Trophoblast cell (in vitro differentiated cells and primary cell): ENCODE measurements around the gene RIMS1.

Source experiments
- DNase-seq, 2 donors: peaks; one replicate each; pipeline ENCODE4 v3.0.0-alpha.2; 2016
- H2AFZ ChIP-seq: 2 replicates; pipeline ENCODE4 v1.6.1; 2013; ENCODE audit warnings: low read length, moderate library complexity, mild to moderate bottlenecking; ENCODE audit not compliant: insufficient read depth, poor library complexity
- H2AK5ac ChIP-seq: 2 replicates; pipeline ENCODE4 v1.6.1; 2013; ENCODE audit warnings: mild to moderate bottlenecking, low read length
- H2BK120ac ChIP-seq: 2 replicates; pipeline ENCODE4 v1.6.1; 2013; ENCODE audit warnings: low read length, mild to moderate bottlenecking, moderate library complexity; ENCODE audit not compliant: insufficient read depth, poor library complexity
- H2BK12ac ChIP-seq: 2 replicates; pipeline ENCODE4 v1.6.1; 2013; ENCODE audit warnings: mild to moderate bottlenecking, low read length, moderate library complexity
- H2BK5ac ChIP-seq: 2 replicates; pipeline ENCODE4 v1.6.1; 2013; ENCODE audit warnings: low read length, low read depth, moderate library complexity, mild to moderate bottlenecking; ENCODE audit not compliant: poor library complexity
- H3K14ac ChIP-seq: 2 replicates; pipeline ENCODE4 v1.6.1; 2013; ENCODE audit warnings: mild to moderate bottlenecking, low read length
- H3K18ac ChIP-seq: 2 replicates; pipeline ENCODE4 v1.6.1; 2013; ENCODE audit warnings: mild to moderate bottlenecking, low read length
- H3K23ac ChIP-seq: 2 replicates; pipeline ENCODE4 v1.6.1; 2013; ENCODE audit warnings: low read length
- H3K27ac ChIP-seq: 2 replicates; pipeline ENCODE4 v1.5.1; 2013; ENCODE audit warnings: low read depth, mild to moderate bottlenecking, inconsistent platforms, low read length, moderate library complexity
- H3K27me3 ChIP-seq: 2 replicates; pipeline ENCODE4 v1.6.1; 2013; ENCODE audit warnings: inconsistent platforms, mild to moderate bottlenecking, low read length, moderate library complexity; ENCODE audit not compliant: insufficient read depth
- H3K36me3 ChIP-seq, 2 experiments: 1 replicate in 1 of 2; 2 replicates in 1 of 2; pipeline ENCODE4 v1.6.1; 2013; ENCODE audit warnings: low read length in 2 of 2, mild to moderate bottlenecking in 2 of 2, moderate library complexity in 1 of 2; ENCODE audit not compliant: insufficient read depth in 2 of 2, control insufficient read depth in 1 of 2
- H3K4ac ChIP-seq: 2 replicates; pipeline ENCODE4 v1.6.1; 2013; ENCODE audit warnings: low read depth, mild to moderate bottlenecking, low read length, moderate library complexity
- H3K4me1 ChIP-seq, 2 experiments: 1 replicate in 1 of 2; 2 replicates in 1 of 2; pipeline ENCODE4 v1.6.1; 2013; ENCODE audit warnings: low read length in 2 of 2, mild to moderate bottlenecking in 2 of 2, moderate library complexity in 1 of 2; ENCODE audit not compliant: insufficient read depth in 2 of 2, control insufficient read depth in 1 of 2
- H3K4me2 ChIP-seq: 2 replicates; pipeline ENCODE4 v1.6.1; 2013; ENCODE audit warnings: inconsistent platforms, mild to moderate bottlenecking, low read length, moderate library complexity
- H3K4me3 ChIP-seq: 2 replicates; pipeline ENCODE4 v1.5.1; 2013; ENCODE audit warnings: mild to moderate bottlenecking, low read depth, low read length, inconsistent platforms
- H3K79me1 ChIP-seq: one replicate; pipeline ENCODE4 v1.6.1; 2013; ENCODE audit warnings: low read length
- H3K79me2 ChIP-seq: 2 replicates; pipeline ENCODE4 v1.6.1; 2013; ENCODE audit warnings: low read length, mild to moderate bottlenecking; ENCODE audit not compliant: control insufficient read depth, insufficient read depth, poor library complexity
- H3K9ac ChIP-seq: 2 replicates; pipeline ENCODE4 v1.6.1; 2013; ENCODE audit warnings: mild to moderate bottlenecking, low read length
- H3K9me3 ChIP-seq: 2 replicates; pipeline ENCODE4 v1.6.1; 2013; ENCODE audit warnings: low read depth, mild to moderate bottlenecking, control low read depth, inconsistent platforms, low read length; ENCODE audit not compliant: insufficient read depth
- H4K12ac ChIP-seq: 2 replicates; pipeline ENCODE4 v1.6.1; 2013; ENCODE audit warnings: low read depth, mild to moderate bottlenecking, low read length, moderate library complexity
- H4K8ac ChIP-seq: 2 replicates; pipeline ENCODE4 v1.6.1; 2013; ENCODE audit warnings: low read depth, mild to moderate bottlenecking, low read length, moderate library complexity
- H4K91ac ChIP-seq: one replicate; pipeline ENCODE4 v1.6.1; 2013; ENCODE audit warnings: low read depth, mild to moderate bottlenecking, low read length, moderate library complexity
- WGBS: extraction: QIAGEN DNeasy Blood & Tissue Kit; methylation state at CpG from one replicate; pipeline ENCODE4 v1.1.7; 2013; ENCODE audit warnings: missing lambda C conversion rate; ENCODE audit not compliant: insufficient read length, insufficient coverage; ENCODE audit errors: extremely low coverage; 5-methylcytosine and 5-hydroxymethylcytosine counted together

RIMS1 gene

GRCh38 chr6:72084992-72085569, 198.7 kb downstream of the RIMS1 start:
- peak in 1 of 2 donors; percentile 68 for DNase-seq
- Histone ChIP-seq H3K14ac (no peak overlapping the region), H3K4me2 (no peak overlapping the region), H4K8ac (no peak overlapping the region), H4K91ac (no peak overlapping the region), H2BK12ac (no peak overlapping the region), H3K27me3 (no peaks in the 10 kb centered on the region), H2BK5ac (no peak overlapping the region), H2BK120ac (no peak overlapping the region), H4K12ac (no peak overlapping the region), H3K9me3 (no peaks in the 10 kb centered on the region), H3K23ac (no peak overlapping the region), H2AFZ (no peak overlapping the region), H3K4ac (no peak overlapping the region), H3K4me1 (no peaks in the 10 kb centered on the region), H3K9ac (no peak overlapping the region), H3K79me1 (no peaks in the 10 kb centered on the region), H3K27ac (no peak overlapping the region), H2AK5ac (no peak overlapping the region), H3K4me3 (no peak overlapping the region), H3K79me2 (no peaks in the 10 kb centered on the region), H3K18ac (no peak overlapping the region), H3K36me3 (no peaks in the 10 kb centered on the region)
- WGBS, result no CpG with 5 or more reads among the region's 1 CpG

DNA sequence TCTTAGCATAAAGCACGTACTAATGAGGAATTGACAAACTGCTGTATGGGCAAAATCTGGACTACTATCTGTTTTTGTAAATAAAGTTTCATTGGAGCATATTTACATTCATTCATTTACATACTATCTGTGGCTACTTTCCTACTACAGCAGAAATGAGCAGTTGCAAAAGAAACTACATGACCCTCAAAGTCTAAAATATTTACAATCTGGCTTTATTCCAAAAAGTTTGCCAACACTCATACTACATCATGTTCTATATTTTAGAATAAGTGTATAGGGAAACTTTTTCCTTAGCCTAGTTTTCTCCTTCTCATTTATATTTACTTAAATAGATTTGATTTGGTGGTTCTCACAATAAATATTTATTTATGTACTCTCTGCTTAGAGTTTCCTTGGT, 208.2 kb downstream of the RIMS1 start:
- H2BK5ac ChIP-seq, result no peak overlapping the region

GRCh38 chr6:72102561-72102960, 216.2 kb downstream of the RIMS1 start:
- H4K91ac ChIP-seq, result no peak overlapping the region
- no peak overlapping the region for H2BK120ac ChIP-seq
- H2BK12ac ChIP-seq, result no peak overlapping the region
- no peak overlapping the region for H3K9ac ChIP-seq
- H3K14ac ChIP-seq, result no peak overlapping the region
- no peak overlapping the region for H4K12ac ChIP-seq
- no peak for DNase-seq
- H3K23ac ChIP-seq, result no peak overlapping the region
- H3K9me3 ChIP-seq, result no peaks in the 10 kb centered on the region
- H3K4me1 ChIP-seq, result no peaks in the 10 kb centered on the region
- H2AK5ac ChIP-seq, result no peak overlapping the region
- H3K27ac ChIP-seq, result no peak overlapping the region
- H3K18ac ChIP-seq, result no peak overlapping the region
- no peak overlapping the region for H4K8ac ChIP-seq
- H3K4me3 ChIP-seq, result no peak overlapping the region
- H3K4ac ChIP-seq, result no peak overlapping the region
- no peaks in the 10 kb centered on the region for H3K79me1 ChIP-seq
- H3K36me3 ChIP-seq, result no peaks in the 10 kb centered on the region
- H3K79me2 ChIP-seq, result no peaks in the 10 kb centered on the region
- no peaks in the 10 kb centered on the region for H3K27me3 ChIP-seq
- H3K4me2 ChIP-seq, result no peak overlapping the region
- H2AFZ ChIP-seq, result no peak overlapping the region
- no peak overlapping the region for H2BK5ac ChIP-seq

More for the DNA sequence above, 208.2 kb downstream of the RIMS1 start:
- H2AFZ ChIP-seq, result no peak overlapping the region
- no peaks in the 10 kb centered on the region for H3K79me1 ChIP-seq
- no peak overlapping the region for H3K4me2 ChIP-seq
- no peaks in the 10 kb centered on the region for H3K36me3 ChIP-seq
- H3K27me3 ChIP-seq, result no peaks in the 10 kb centered on the region
- no peaks in the 10 kb centered on the region for H3K4me1 ChIP-seq
- H3K79me2 ChIP-seq, result no peaks in the 10 kb centered on the region
- H3K4me3 ChIP-seq, result no peak overlapping the region
- no peak overlapping the region for H3K27ac ChIP-seq
- no peak overlapping the region for H3K23ac ChIP-seq
- H4K91ac ChIP-seq, result no peak overlapping the region
- H4K8ac ChIP-seq, result no peak overlapping the region
- H4K12ac ChIP-seq, result no peak overlapping the region
- no peak overlapping the region for H3K9ac ChIP-seq
- no peak overlapping the region for H2BK120ac ChIP-seq
- H3K4ac ChIP-seq, result no peak overlapping the region
- no peak overlapping the region for H2AK5ac ChIP-seq
- H2BK12ac ChIP-seq, result no peak overlapping the region
- no peak overlapping the region for H3K14ac ChIP-seq
- no peak for DNase-seq
- no peak overlapping the region for H3K18ac ChIP-seq
- no peaks in the 10 kb centered on the region for H3K9me3 ChIP-seq
- whole genome bisulfite sequencing, result no CpG with 5 or more reads among the region's 1 CpG

GRCh38 chr6:72111611-72112010, 225.3 kb downstream of the RIMS1 start:
- Histone ChIP-seq H2AFZ (no peak overlapping the region), H3K36me3 (no peaks in the 10 kb centered on the region), H2AK5ac (no peak overlapping the region), H3K4me3 (no peak overlapping the region), H3K18ac (no peak overlapping the region), H3K9me3 (no peaks in the 10 kb centered on the region), H3K4ac (no peak overlapping the region), H2BK120ac (no peak overlapping the region), H4K12ac (no peak overlapping the region), H3K27ac (no peak overlapping the region), H2BK12ac (no peak overlapping the region), H3K79me2 (no peaks in the 10 kb centered on the region), H2BK5ac (no peak overlapping the region), H3K79me1 (no peaks in the 10 kb centered on the region), H3K4me1 (no peaks in the 10 kb centered on the region), H4K91ac (no peak overlapping the region), H3K9ac (no peak overlapping the region), H3K23ac (no peak overlapping the region), H3K27me3 (no peaks in the 10 kb centered on the region), H3K4me2 (no peak overlapping the region), H4K8ac (no peak overlapping the region), H3K14ac (no peak overlapping the region)
- WGBS, result no CpG with 5 or more reads among the region's 2 CpGs
- DNase-seq, result no peak
